ENCODE measurements around the gene AUTS2. TPM values are rescaled to one million over a fixed set of nuclear protein-coding genes. Genes with fewer than 3 reads are reported as not detected.

AUTS2 gene
- total and polyA plus RNA-seq, 2 experiments from 2014 or later = 32.0 to 91.0 TPM

DNA sequence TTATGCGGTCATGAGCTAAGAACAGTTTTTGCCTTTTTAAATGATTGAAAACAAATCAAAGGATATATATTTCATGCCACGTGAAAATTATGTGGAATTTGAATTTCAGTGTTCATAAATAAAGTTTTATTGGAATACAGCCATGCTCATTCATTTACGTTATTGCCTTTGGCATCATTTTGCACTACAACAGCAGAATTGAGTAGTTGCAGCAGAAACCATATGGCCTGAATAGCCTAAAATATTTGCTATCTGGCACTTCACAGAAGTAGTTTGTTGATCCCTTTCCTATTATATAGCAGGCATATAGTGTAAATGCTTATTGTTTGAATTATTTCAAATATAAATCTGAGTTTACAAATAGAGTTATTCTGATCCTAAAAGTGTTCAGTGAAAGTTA is 59.7 kb downstream of the AUTS2 start (continued):
- no peak for TF ChIP-seq POLR2AphosphoS5 (IDR thresholded peaks at IDR 0.05; ENCODE audit: low read depth)
- TF ChIP-seq ZNF114 (CRISPR knock-in tag; IDR thresholded peaks at IDR 0.05) = no peak
- TF ChIP-seq, protein P1, sequence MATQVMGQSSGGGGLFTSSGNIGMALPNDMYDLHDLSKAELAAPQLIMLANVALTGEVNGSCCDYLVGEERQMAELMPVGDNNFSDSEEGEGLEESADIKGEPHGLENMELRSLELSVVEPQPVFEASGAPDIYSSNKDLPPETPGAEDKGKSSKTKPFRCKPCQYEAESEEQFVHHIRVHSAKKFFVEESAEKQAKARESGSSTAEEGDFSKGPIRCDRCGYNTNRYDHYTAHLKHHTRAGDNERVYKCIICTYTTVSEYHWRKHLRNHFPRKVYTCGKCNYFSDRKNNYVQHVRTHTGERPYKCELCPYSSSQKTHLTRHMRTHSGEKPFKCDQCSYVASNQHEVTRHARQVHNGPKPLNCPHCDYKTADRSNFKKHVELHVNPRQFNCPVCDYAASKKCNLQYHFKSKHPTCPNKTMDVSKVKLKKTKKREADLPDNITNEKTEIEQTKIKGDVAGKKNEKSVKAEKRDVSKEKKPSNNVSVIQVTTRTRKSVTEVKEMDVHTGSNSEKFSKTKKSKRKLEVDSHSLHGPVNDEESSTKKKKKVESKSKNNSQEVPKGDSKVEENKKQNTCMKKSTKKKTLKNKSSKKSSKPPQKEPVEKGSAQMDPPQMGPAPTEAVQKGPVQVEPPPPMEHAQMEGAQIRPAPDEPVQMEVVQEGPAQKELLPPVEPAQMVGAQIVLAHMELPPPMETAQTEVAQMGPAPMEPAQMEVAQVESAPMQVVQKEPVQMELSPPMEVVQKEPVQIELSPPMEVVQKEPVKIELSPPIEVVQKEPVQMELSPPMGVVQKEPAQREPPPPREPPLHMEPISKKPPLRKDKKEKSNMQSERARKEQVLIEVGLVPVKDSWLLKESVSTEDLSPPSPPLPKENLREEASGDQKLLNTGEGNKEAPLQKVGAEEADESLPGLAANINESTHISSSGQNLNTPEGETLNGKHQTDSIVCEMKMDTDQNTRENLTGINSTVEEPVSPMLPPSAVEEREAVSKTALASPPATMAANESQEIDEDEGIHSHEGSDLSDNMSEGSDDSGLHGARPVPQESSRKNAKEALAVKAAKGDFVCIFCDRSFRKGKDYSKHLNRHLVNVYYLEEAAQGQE (IDR thresholded peaks at IDR 0.05; ENCODE audit: unreplicated experiment) = no peak

DNA sequence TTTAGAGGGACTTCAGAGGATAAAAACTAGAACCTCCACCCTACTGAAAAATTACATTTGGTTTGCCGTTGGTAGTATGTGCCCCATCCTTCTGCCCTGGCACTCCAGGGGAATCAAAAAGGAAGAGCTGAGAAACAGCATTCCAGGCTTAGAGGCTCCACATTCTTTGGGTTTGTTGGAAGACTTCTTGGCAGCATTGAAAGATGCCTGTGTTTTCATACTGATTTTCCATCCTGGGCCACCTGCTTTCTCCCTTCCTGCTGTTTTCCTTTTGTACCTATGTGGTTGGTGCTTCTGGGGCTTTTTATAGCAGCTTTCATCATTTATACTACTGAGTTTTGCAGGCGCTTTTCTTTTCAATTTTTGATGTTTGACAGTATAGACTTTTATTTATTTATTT is 61.7 kb downstream of the AUTS2 start:
- Histone ChIP-seq H3K79me2 (replicated peaks; ENCODE audit: insufficient read depth) (no peaks in the 10 kb centered on the region), H3K36me3 (ENCODE audit: insufficient read depth) (no peaks in the 10 kb centered on the region), H4K20me1 (replicated peaks; ENCODE audit: insufficient read depth) (no peaks in the 10 kb centered on the region), H3K27me3 (ENCODE audit: insufficient read depth) (no peaks in the 10 kb centered on the region), H3K4me1 (ENCODE audit: insufficient read depth) (peaks cover 37% of the 10 kb centered on the region), H3K27ac (ENCODE audit: low read depth) (peak overlapping the region; percentile 43; the same call in 1 of the 2 replicates), H3F3A (replicated peaks; ENCODE audit: low read depth) (no peaks in the 10 kb centered on the region), H3K4me2 (peak overlapping the region; percentile 40; the same call in 1 of the 2 replicates), H3K9me2 (ENCODE audit: insufficient read depth) (no peaks in the 10 kb centered on the region), H2AFZ (no peak overlapping the region), H3K4me3 (no peak overlapping the region)
- ATAC-seq (peak; percentile 89), DNase-seq (ENCODE audit: low spot score) (peak; percentile 86)
- TF ChIP-seq EZH2 (IDR thresholded peaks at IDR 0.05; ENCODE audit: low read depth, unreplicated experiment) (no peak), CREB1 (CRISPR knock-in tag; IDR thresholded peaks at IDR 0.05; ENCODE audit: low read depth) (no peak), ZNF114 (CRISPR knock-in tag; IDR thresholded peaks at IDR 0.05) (no peak)
- TF ChIP-seq, protein P2, sequence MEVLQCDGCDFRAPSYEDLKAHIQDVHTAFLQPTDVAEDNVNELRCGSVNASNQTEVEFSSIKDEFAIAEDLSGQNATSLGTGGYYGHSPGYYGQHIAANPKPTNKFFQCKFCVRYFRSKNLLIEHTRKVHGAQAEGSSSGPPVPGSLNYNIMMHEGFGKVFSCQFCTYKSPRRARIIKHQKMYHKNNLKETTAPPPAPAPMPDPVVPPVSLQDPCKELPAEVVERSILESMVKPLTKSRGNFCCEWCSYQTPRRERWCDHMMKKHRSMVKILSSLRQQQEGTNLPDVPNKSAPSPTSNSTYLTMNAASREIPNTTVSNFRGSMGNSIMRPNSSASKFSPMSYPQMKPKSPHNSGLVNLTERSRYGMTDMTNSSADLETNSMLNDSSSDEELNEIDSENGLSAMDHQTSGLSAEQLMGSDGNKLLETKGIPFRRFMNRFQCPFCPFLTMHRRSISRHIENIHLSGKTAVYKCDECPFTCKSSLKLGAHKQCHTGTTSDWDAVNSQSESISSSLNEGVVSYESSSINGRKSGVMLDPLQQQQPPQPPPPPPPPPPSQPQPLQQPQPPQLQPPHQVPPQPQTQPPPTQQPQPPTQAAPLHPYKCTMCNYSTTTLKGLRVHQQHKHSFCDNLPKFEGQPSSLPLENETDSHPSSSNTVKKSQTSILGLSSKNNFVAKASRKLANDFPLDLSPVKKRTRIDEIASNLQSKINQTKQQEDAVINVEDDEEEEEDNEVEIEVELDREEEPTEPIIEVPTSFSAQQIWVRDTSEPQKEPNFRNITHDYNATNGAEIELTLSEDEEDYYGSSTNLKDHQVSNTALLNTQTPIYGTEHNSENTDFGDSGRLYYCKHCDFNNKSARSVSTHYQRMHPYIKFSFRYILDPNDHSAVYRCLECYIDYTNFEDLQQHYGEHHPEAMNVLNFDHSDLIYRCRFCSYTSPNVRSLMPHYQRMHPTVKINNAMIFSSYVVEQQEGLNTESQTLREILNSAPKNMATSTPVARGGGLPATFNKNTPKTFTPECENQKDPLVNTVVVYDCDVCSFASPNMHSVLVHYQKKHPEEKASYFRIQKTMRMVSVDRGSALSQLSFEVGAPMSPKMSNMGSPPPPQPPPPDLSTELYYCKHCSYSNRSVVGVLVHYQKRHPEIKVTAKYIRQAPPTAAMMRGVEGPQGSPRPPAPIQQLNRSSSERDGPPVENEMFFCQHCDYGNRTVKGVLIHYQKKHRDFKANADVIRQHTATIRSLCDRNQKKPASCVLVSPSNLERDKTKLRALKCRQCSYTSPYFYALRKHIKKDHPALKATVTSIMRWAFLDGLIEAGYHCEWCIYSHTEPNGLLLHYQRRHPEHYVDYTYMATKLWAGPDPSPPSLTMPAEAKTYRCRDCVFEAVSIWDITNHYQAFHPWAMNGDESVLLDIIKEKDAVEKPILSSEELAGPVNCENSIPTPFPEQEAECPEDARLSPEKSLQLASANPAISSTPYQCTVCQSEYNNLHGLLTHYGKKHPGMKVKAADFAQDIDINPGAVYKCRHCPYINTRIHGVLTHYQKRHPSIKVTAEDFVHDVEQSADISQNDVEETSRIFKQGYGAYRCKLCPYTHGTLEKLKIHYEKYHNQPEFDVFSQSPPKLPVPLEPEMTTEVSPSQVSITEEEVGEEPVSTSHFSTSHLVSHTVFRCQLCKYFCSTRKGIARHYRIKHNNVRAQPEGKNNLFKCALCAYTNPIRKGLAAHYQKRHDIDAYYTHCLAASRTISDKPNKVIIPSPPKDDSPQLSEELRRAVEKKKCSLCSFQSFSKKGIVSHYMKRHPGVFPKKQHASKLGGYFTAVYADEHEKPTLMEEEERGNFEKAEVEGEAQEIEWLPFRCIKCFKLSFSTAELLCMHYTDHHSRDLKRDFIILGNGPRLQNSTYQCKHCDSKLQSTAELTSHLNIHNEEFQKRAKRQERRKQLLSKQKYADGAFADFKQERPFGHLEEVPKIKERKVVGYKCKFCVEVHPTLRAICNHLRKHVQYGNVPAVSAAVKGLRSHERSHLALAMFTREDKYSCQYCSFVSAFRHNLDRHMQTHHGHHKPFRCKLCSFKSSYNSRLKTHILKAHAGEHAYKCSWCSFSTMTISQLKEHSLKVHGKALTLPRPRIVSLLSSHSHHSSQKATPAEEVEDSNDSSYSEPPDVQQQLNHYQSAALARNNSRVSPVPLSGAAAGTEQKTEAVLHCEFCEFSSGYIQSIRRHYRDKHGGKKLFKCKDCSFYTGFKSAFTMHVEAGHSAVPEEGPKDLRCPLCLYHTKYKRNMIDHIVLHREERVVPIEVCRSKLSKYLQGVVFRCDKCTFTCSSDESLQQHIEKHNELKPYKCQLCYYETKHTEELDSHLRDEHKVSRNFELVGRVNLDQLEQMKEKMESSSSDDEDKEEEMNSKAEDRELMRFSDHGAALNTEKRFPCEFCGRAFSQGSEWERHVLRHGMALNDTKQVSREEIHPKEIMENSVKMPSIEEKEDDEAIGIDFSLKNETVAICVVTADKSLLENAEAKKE (CRISPR knock-in tag; IDR thresholded peaks at IDR 0.05) = peak; percentile 85
- H3K9me3 Mint-ChIP-seq = no peaks in the 10 kb centered on the region
- H3K27ac Mint-ChIP-seq = peak overlapping the region; percentile 75
- H3K36me3 Mint-ChIP-seq (ENCODE audit: low read depth) = no peaks in the 10 kb centered on the region
- peaks cover 54% of the 10 kb centered on the region for H3K4me1 Mint-ChIP-seq
- peaks cover 4% of the 10 kb centered on the region for H3K27me3 Mint-ChIP-seq (ENCODE audit: insufficient read depth, low read depth, poor library complexity)
- no peak overlapping the region for H3K4me3 Mint-ChIP-seq

Measured in GM23338 (cell line).